Measurements from ENCODE around the gene MSLN.
"Not testable (repeated sequence)": the region's sequence is repeated elsewhere in the genome, so short reads cannot be mapped to it uniquely, and the experiment has no call there.

MSLN gene

DNA sequence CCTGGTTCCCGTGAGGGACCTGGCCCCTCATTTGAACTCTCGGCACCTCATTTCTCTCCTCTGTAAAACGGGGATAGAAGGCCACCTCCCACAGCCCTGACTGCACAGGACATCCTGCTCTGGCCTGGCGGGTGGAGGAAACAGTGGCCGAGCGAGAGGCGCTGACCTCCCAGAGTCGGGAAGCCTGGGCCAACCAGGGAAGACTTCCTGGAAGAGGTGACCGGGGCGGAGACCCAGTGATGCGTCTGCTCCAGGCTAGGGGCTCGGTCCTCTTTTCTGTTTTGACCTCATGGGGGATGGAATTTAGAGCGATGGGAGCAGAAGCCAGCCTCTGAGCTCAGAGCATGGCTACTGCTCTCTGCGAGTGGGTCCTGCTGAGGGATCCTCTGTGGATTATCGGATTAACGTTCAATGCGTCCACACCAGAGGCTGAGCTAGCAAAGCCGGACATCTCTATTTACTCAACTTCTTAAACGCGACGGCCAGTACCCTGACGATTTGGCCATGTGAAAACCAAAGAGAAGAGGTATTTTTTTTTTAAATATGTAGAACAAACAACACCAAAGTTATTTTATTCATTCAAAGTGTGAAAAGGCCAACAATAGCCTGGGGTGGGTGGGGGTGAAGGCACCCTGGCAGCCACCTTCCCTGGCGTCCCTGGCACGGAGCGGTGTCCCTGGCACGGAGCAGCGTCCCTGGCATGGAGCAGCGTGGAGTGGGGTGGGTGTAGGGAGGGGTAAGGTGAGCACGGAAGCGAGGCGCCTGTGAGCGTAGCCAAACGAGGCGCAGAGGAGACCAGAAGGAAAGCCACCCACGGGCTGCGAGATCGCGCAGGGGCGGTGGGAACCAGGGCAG lies 9.2 kb upstream of the MSLN start:
- no peaks in the 10 kb centered on the region; the same call in 1 of the 2 replicates for H3K36me3 ChIP-seq (ENCODE audit: insufficient read depth, low read length)
- H2AFZ ChIP-seq (ENCODE audit: low read length), result no peak overlapping the region
- no peak overlapping the region for H3K4me2 ChIP-seq (ENCODE audit: low read length)
- no peaks in the 10 kb centered on the region for H3K9me3 ChIP-seq (ENCODE audit: low read length)
- no peaks in the 10 kb centered on the region for H3K79me2 ChIP-seq (ENCODE audit: insufficient read depth, low read length)
- H3K4me1 ChIP-seq (ENCODE audit: insufficient read depth, low read length, severe bottlenecking), result no peaks in the 10 kb centered on the region
- no peak overlapping the region for H3K4me3 ChIP-seq (ENCODE audit: low read depth, low read length, poor library complexity, severe bottlenecking)
- H4K20me1 ChIP-seq (ENCODE audit: insufficient read depth, low read length), result no peaks in the 10 kb centered on the region
- no peak for TF ChIP-seq EZH2 (IDR thresholded peaks at IDR 0.05; ENCODE audit: borderline replicate concordance, low read length)
- no peak for TF ChIP-seq CTCF (IDR thresholded peaks at IDR 0.05; ENCODE audit: low read length)
- no peaks in the 10 kb centered on the region for H3K9me2 ChIP-seq (ENCODE audit: low read depth, low read length)
- H3K27ac ChIP-seq (ENCODE audit: low read depth, low read length, poor library complexity, severe bottlenecking), result no peak overlapping the region
- H3K27me3 ChIP-seq (ENCODE audit: insufficient read depth, low read length), result peaks cover 6% of the 10 kb centered on the region
- H3K9ac ChIP-seq (ENCODE audit: low read length), result no peak overlapping the region
- no peaks in the 10 kb centered on the region for H3F3A ChIP-seq (ENCODE audit: insufficient read depth, low read length)

- H3F3A ChIP-seq (ENCODE audit: insufficient read depth, low read length), result no peaks in the 10 kb centered on the region
- H3K36me3 ChIP-seq (ENCODE audit: insufficient read depth, low read length), result no peaks in the 10 kb centered on the region; the same call in 1 of the 2 replicates
- no peak for TF ChIP-seq CTCF (IDR thresholded peaks at IDR 0.05; ENCODE audit: low read length)
- TF ChIP-seq EZH2 (IDR thresholded peaks at IDR 0.05; ENCODE audit: borderline replicate concordance, low read length), result no peak
- H2AFZ ChIP-seq (ENCODE audit: low read length), result no peak overlapping the region
- H3K79me2 ChIP-seq (ENCODE audit: insufficient read depth, low read length), result no peaks in the 10 kb centered on the region
- no peak overlapping the region for H3K4me3 ChIP-seq (ENCODE audit: low read depth, low read length, poor library complexity, severe bottlenecking)
- H3K4me1 ChIP-seq (ENCODE audit: insufficient read depth, low read length, severe bottlenecking), result no peaks in the 10 kb centered on the region
- H3K27ac ChIP-seq (ENCODE audit: low read depth, low read length, poor library complexity, severe bottlenecking), result no peak overlapping the region
- no peak overlapping the region for H3K4me2 ChIP-seq (ENCODE audit: low read length)
- no peak overlapping the region for H3K9ac ChIP-seq (ENCODE audit: low read length)
- peaks cover 11% of the 10 kb centered on the region for H3K27me3 ChIP-seq (ENCODE audit: insufficient read depth, low read length)
- H3K9me2 ChIP-seq (ENCODE audit: low read depth, low read length), result no peaks in the 10 kb centered on the region
- no peaks in the 10 kb centered on the region for H4K20me1 ChIP-seq (ENCODE audit: insufficient read depth, low read length)
- no peaks in the 10 kb centered on the region for H3K9me3 ChIP-seq (ENCODE audit: low read length)
Measured at GRCh38 chr16:752007-752312, 8.6 kb upstream of the MSLN start.

DNA sequence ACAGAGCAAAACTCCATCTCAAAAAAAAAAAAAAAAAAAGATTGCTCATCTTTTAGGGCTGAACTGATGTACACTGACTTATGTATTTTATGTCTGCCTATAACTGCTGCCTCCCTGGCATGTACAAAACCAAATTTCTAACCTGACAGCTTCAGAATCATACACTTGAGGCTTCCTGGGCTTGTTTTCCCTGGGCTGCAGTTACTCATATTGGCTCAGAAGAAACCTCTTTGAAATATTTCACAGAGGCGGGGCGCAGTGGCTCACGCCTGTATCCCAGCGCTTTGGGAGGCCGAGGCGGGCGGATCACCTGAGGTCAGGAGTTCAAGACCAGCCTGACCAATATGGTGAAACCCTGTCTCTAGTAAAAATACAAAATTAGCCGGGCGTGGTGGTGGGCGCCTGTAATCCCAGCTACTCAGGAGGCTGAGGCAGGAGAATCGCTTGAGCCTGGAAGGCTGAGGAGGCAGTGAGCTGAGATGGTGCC lies 6.4 kb upstream of the MSLN start:
- H4K20me1 ChIP-seq (ENCODE audit: insufficient read depth, low read length); H3K4me2 ChIP-seq (ENCODE audit: low read length); H3K4me3 ChIP-seq (ENCODE audit: low read depth, low read length, poor library complexity, severe bottlenecking); H3K4me1 ChIP-seq (ENCODE audit: insufficient read depth, low read length, severe bottlenecking); H3K9me2 ChIP-seq (ENCODE audit: low read depth, low read length); H2AFZ ChIP-seq (ENCODE audit: low read length); H3F3A ChIP-seq (ENCODE audit: insufficient read depth, low read length); H3K9me3 ChIP-seq (ENCODE audit: low read length); H3K79me2 ChIP-seq (ENCODE audit: insufficient read depth, low read length); H3K27ac ChIP-seq (ENCODE audit: low read depth, low read length, poor library complexity, severe bottlenecking); H3K36me3 ChIP-seq (ENCODE audit: insufficient read depth, low read length); H3K9ac ChIP-seq (ENCODE audit: low read length): not testable (repeated sequence)
- peaks cover 11% of the 10 kb centered on the region for H3K27me3 ChIP-seq (ENCODE audit: insufficient read depth, low read length)

GRCh38 chr16:754656-755055 lies 5.9 kb upstream of the MSLN start:
- Histone ChIP-seq H3K4me1 (ENCODE audit: insufficient read depth, low read length, severe bottlenecking) (no peaks in the 10 kb centered on the region), H3K27ac (ENCODE audit: low read depth, low read length, poor library complexity, severe bottlenecking) (no peak overlapping the region), H3K79me2 (ENCODE audit: insufficient read depth, low read length) (no peaks in the 10 kb centered on the region), H3K4me3 (ENCODE audit: low read depth, low read length, poor library complexity, severe bottlenecking) (no peak overlapping the region), H2AFZ (ENCODE audit: low read length) (no peak overlapping the region), H3K9me3 (ENCODE audit: low read length) (no peaks in the 10 kb centered on the region), H3F3A (ENCODE audit: insufficient read depth, low read length) (no peaks in the 10 kb centered on the region), H3K4me2 (ENCODE audit: low read length) (no peak overlapping the region), H3K36me3 (ENCODE audit: insufficient read depth, low read length) (no peaks in the 10 kb centered on the region; the same call in 1 of the 2 replicates), H3K27me3 (ENCODE audit: insufficient read depth, low read length) (peaks cover 11% of the 10 kb centered on the region), H3K9me2 (ENCODE audit: low read depth, low read length) (no peaks in the 10 kb centered on the region), H3K9ac (ENCODE audit: low read length) (no peak overlapping the region), H4K20me1 (ENCODE audit: insufficient read depth, low read length) (no peaks in the 10 kb centered on the region)
- TF ChIP-seq CTCF (IDR thresholded peaks at IDR 0.05; ENCODE audit: low read length) (no peak), EZH2 (IDR thresholded peaks at IDR 0.05; ENCODE audit: borderline replicate concordance, low read length) (no peak)

All from OCI-LY1 (cell line).